ENCODE data around the gene TBX6.

The TBX6 gene

DNA sequence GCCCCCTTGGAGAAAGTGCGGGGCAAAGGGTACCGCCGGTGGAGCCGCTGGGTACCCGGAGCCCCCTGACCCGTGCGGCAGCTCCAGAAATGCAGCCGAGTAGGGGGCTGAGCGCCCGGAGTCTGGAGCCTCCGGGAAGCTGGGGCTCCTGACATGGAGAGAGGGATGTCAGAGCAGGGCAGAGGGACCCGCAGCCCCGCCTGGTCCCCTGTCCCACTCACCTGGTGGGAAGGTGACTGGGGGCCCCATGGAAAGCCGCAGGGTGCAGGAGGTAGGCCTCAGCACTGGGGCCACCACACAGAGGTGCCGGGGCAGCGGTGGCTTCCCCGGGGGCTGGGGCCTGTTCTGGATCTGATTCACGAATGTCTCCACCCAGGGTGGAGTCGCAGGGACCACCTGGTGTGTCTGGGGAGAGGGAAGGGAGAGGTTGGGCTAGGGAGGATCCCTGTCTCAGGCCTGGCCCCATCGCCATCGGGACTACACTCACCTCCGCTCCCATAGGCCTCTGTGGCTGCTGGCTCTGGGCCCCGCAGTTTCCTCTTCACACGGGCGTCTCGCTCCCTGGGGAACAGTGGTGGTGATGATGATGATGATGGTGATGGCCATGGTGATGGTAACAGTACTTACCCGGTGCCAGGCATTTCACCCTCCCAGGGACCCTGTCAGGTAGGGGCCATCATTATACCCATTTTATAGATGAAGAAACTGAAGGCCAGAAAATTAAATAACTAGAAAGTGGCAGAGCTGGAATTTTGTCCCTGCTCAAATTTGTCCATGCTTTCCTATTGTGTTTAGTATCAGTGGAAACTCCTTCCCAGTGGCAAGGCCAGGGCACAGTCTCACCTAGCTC is 5.2 kb downstream of the TBX6 start:
- no peak for DNase-seq (ENCODE audit: low spot score)

DNA sequence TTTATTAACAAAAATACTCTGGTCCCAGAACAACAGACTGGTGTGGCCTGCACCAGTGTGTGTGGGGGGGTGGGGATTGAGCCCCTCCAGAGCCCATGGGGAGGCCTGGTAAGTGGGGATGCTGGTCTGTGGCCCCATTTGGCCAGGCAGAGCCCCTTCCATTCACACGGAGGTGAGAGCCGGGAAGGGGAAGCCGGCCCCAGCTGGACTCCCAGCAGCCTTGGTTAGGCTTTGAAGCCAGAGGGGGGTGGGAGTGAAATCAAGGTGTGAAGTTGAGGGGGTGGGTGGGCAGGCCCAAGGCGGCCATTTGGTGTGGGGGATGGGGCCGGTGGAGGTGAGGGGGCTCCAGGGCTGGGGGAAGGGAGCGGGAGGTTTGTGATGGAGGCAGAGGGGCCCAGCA is 5.9 kb downstream of the TBX6 start:
- no peak for DNase-seq (ENCODE audit: low spot score)

DNA sequence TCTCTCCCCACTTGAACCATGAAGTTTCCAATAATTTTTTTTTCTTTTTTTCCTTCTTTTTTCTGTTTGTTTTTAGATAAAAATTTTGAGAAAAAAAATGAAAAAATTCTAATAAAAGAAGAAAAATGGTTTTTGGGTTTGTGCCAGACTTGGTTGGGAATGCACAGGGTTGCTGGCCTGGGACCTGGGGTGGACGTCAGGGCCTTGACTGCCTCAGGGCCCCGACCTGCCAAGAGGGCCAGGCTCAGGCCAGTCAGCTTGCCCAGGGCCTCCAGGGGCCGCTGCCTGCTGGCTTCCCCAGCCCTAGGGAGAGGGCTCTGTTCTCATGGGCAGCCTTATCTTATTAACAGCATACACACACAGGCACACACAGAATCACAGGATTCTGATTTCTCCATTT is 6.5 kb downstream of the TBX6 start:
- no peak for DNase-seq (ENCODE audit: low spot score)

DNA sequence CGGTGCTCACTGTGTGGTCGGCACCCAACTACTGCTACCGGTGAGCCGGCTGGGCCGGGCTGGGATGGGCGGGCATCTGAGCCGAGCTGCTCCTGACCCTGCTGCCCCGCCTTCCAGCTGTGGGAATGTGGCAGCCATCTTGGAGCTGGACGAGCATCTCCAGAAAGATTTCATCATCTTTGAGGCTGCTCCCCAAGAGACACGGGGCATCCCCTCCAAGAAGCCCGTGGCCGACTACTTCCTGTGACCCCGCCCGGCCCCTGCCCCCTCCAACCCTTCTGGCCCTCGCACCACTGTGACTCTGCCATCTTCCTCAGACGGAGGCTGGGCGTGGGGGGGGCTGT is 6.9 kb downstream of the TBX6 start:
- no peak for DNase-seq (ENCODE audit: low spot score)

DNA sequence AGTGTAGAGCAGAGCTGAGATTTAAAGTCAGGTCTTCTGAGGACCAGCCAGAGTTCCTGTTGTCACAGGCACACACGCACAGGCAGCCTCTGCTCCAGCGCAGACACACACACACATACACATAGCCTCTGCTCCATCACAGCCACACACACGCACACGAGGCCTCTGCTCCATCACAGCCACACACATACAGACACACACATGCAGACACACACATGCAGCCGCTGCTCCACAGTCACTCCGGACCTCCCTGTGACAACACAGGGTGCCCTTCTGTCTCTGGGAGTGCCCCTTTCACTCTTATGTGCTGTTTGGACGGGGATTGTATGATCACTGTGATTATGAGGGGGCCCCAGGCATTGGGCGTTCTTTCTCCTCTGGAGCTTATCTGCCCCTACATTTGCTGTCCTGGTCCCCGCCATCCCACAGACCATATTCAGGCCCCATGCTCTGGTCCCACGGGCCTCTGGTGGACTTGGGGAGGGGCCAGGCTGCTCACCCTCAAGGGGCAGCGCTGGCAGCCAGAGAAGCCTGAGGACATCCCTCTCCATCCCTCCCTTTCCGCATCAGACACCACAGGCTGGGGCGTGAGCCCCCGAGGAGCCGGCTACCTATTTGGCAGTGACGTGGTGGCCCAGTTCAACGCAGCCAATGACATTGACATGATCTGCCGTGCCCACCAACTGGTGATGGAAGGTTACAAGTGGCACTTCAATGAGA is 7.5 kb downstream of the TBX6 start:
- DNase-seq (ENCODE audit: low spot score): no peak

DNA sequence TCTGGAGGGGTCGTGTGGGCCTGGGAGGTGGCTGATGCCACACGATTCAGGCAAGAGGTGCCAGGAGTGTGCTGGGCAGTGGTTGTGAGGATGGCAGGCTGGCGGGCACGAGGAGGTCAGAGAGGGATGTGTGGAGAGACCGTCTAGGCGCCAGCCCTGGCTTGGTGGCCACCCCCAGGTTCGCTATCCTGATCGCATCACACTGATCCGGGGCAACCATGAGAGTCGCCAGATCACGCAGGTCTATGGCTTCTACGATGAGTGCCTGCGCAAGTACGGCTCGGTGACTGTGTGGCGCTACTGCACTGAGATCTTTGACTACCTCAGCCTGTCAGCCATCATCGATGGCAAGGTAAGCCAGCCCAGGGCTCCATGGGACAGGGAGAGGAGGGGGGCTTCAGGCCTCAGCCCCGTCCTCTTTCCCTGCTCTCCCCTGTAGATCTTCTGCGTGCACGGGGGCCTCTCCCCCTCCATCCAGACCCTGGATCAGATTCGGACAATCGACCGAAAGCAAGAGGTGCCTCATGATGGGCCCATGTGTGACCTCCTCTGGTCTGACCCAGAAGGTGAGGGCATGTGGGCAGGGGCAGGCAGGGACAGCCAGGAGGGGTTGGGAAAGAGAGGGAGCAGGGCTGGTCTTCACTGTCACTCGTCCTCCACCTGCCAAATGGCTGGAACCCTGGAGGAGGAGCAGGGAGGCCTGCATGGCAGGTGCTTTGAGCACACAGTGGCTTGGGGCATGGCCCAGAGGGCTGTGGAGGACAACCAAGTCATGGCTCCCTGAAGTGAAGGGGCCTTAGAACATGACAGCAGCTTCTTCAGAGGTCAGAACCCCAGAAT is 8.3 kb downstream of the TBX6 start:
- DNase-seq (ENCODE audit: low spot score): no peak

DNA sequence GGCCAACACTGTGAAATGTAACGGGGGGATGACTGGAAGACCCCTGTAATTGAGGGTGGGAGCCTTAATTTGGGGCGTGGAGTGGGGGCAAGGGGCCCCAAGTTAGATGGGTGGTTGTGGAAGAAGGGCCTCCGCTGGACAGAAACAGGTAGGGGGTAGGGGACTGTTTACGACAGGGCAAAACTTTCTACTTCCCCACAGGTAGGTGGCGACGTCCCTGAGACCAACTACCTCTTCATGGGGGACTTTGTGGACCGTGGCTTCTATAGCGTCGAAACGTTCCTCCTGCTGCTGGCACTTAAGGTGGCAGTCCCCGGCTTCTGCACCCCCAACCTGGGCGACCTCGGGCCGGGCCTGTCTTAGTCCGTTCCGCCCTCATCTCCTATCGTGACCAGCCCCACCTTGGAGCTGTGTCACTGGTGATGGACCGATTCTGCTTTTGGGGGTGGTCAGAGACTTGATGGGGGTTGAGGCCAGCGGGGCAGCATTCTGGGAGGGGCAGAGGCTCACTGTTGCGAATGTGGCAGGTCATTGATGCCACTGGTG is 9.1 kb downstream of the TBX6 start:
- no peak for DNase-seq (ENCODE audit: low spot score)

DNA sequence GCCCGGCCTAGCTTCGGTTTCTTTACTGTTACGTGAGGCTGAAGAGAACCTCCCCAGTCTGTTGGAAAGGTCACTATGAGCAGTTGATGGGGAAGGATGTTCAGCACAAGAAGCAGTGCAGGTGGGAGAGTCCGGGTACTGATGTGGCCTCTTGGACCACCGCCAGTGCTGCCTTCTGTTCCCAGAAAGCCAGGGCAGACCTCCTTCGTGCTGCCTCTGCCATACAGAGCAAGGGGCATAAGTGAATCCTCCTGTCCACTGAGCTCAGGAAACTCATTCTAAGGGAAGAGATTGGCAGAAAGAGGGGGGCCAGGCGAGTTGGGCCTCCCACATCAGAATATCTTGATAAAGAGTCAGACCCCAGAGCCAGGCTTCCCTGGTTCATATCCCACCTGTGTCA is 12.2 kb downstream of the TBX6 start:
- DNase-seq (ENCODE audit: low spot score): no peak

DNA sequence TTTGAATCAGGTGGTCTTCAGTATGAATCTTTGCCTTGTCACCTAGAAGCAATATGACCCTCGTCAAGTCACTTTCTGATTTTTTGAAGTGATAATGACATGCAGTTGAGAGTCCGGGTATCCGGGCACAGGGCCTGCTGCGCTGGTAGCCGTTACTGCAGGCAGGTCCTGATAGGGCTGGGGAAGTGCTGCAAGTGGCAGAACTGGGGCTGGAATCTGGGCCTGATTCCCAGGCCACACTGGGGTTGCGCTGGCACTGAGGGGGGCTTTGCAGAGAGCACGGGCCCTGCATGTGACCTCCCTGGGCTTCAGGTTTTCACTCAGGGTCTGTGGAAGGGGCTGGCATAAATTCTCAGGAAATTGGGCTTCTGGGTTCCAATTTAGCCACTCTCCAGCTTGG is 13.0 kb downstream of the TBX6 start:
- no peak for DNase-seq (ENCODE audit: low spot score)

DNA sequence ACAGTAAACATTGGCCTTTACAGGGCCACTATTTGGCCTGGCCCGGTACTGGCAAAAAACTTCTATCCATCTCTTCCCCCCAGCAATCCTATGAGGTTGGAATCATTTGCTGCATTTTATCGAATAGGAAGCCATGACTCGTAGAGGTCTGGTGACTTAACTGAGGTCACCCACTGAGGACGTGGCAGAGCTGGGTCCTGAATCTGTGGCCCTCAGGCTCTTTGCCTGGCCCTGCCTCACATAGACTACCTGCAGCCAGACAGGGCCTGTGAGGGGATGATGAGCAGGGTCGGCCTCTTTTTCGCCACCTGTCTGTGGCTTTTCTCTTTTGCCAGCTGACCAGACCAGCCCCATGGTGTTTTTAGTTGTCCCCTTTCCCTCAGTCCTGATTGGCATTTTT is 14.1 kb downstream of the TBX6 start:
- DNase-seq (ENCODE audit: low spot score): no peak

DNA sequence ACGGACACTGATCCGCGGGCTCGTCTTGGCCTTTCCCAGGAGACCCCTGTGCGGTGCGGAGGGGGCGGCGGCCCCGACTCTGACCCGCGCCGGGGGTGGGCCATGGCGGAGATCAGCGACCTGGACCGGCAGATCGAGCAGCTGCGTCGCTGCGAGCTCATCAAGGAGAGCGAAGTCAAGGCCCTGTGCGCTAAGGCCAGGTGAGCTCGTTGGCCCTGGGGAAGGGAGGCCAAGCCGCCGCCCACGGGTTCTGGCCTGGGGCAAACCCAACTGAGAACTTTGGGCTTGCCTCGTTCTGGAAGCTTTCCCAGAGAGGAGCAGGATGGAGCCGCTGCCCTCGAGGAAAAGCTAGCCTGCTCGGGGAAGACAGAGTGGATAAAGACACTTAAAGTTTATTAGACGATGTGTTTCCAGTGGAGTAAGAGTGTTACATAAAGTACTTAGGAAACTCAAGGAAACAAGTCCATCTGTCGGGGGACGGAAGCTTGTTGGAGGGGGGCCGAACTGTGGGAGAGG is 15.4 kb downstream of the TBX6 start:
- no peak for DNase-seq (ENCODE audit: low spot score)

DNA sequence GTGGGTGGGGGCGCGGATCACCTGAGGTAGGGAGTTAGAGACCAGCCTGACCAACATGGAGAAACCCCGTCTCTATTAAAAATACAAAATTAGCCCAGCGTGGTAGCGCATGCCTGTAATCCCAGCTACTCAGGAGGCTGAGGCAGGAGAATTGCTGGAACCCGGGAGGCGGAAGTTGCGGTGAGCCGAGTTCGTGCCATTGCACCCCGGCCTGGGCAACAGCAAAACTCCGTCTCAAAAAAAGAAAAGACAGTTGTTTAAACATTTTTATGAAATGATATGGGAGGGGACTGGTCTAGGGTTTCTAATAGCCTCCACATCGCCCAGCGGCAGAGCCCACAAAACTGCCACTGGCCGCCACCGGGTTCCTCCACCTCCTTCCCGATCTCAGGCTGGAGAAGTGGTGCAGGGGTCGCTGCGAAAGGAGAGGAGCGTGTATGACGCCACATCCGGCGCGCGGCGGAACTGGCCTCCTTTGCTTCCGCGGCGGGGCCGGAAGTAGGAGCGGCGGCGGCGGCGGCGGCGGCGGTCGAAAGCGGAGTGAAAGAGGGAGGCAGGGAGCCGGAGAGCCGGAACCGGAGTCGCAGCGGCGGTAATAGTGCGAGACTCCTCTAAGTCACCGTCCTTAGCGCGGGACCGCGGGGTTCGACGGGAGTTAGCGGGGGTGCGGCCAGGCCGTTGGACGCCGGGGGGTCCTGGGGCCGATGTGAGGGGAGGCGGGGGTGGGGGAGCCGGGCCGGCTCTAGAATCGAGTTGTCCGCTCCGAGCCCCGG is 16.0 kb downstream of the TBX6 start, which contains the start of gene PPP4C:
Gene PPP4C, plus strand, starts transcription at position 492 of the 773 bp plus-strand sequence. CDS start 384 bp downstream, outside the sequence.
- peak; percentile 84 for DNase-seq (ENCODE audit: low spot score)

DNA sequence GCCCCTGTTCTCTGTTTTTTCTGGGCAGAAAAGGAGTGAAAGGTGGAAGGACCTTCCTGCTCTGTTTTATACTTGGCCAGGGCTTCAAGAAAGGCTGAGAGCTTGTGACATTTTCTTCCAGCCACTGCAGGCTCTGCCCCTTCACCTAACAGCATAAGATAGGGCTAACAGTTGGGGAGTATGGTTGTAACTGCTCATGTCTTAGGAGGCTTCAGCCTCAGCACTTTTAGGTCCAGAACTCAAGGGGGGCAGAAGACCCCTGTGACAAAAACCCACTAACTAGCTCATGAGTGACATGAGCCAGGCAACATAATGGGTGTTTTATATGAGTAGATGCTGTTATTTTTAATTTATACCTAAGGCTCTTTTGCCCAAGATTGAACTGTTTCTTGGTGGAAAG is 21.2 kb downstream of the TBX6 start:
- DNase-seq (ENCODE audit: low spot score): no peak

DNA sequence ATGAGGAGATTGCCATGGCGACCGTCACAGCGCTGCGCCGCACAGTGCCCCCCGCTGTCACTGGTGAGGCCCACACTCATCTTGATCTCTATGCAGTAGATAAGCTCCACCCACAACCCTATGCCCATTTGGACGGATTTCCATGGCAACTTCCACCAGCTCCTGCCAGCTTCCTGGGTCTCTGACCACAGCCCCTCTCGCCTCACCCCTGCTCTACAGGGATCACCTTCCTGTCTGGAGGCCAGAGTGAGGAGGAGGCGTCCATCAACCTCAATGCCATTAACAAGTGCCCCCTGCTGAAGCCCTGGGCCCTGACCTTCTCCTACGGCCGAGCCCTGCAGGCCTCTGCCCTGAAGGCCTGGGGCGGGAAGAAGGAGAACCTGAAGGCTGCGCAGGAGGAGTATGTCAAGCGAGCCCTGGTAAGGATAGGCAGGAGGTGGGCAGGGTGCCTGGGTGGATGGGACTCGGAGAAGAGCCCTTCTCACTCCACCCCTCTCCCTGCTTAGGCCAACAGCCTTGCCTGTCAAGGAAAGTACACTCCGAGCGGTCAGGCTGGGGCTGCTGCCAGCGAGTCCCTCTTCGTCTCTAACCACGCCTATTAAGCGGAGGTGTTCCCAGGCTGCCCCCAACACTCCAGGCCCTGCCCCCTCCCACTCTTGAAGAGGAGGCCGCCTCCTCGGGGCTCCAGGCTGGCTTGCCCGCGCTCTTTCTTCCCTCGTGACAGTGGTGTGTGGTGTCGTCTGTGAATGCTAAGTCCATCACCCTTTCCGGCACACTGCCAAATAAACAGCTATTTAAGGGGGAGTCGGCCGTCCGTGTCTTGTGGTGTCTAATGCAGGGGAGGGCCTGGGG is 21.9 kb downstream of the TBX6 start:
- no peak for DNase-seq (ENCODE audit: low spot score)

DNA sequence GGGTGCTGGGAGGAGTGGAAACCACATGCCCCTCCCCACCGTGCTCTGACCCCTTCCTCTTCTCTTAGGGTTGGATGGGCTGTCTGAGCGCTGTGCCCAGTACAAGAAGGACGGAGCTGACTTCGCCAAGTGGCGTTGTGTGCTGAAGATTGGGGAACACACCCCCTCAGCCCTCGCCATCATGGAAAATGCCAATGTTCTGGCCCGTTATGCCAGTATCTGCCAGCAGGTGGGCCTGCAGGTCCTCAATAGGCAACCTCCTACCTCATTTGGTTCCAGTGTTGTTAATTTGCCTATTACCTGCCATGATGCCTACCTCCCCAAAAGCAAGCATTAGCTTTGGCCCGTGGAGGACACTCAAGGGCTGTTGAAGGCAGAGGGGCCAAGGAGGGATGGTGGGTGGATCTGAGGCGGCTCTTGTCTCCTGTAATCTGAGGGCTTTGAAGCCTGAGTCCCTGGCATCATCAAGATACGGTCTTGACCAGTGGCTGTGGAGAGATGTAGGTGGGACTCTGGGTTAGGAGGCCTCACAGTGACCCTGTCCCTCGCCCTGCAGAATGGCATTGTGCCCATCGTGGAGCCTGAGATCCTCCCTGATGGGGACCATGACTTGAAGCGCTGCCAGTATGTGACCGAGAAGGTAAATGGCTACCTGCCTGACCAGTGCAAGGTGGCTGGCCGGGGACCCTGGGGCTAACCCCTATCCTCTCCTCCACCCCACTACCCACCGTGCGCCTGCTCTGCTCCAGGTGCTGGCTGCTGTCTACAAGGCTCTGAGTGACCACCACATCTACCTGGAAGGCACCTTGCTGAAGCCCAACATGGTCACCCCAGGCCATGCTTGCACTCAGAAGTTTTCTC is 22.7 kb downstream of the TBX6 start:
- DNase-seq (ENCODE audit: low spot score): peak; percentile 37

DNA sequence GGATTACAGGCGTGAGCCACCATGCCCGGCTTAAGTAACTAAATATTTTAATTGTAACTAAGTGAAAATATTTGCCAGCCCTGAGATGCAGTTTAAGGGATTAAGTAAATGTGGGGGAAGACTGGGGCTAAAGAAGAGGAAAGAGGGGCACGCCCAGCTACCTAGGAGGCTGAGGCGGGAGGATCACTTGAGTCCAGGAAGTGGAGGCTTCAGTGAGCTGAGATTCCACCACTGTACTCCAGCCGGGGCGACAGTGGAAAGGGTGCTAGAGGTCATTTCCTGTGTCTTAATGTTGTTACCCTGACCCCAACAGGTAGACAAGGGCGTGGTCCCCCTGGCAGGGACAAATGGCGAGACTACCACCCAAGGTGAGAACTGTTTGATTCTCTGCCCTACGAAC is 23.4 kb downstream of the TBX6 start:
- no peak for DNase-seq (ENCODE audit: low spot score)

DNA sequence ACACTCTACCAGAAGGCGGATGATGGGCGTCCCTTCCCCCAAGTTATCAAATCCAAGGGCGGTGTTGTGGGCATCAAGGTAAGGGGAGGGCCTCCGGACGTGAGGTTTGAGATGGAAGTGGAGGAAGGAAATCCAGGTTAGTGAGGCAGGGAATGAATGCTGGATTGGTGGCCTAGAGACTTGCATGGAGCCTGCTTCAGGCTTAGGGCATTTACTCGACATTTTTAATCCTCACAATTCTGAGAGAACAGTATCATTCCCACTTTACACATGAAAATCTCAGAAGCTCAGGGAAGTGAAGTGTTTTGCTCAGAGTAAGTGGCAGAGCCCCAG is 24.2 kb downstream of the TBX6 start:
- no peak for DNase-seq (ENCODE audit: low spot score)

DNA sequence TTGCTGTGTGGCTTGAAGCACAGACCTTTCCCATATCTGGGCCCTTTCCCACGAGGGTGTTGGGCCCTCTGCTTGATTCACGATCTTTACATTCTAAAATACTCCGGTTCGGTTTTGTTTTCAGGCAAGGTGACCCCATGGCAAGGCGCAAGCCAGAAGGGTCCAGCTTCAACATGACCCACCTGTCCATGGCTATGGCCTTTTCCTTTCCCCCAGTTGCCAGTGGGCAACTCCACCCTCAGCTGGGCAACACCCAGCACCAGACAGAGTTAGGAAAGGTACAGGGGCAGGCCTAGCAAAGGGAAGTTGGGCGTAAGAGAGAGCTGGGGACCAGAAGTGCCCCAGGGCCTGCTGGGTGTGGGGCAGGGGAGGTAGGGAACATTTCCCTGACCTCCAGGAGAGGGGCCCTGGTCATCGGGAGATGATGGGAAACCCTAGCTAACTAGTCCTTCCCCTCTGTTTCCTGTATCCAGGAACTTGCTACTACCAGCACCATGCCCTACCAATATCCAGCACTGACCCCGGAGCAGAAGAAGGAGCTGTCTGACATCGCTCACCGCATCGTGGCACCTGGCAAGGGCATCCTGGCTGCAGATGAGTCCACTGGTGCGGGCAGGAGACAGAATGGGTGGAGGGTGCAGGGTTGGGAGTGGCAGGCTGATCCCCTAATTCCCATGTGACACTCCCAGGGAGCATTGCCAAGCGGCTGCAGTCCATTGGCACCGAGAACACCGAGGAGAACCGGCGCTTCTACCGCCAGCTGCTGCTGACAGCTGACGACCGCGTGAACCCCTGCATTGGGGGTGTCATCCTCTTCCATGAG is 24.8 kb downstream of the TBX6 start:
- DNase-seq (ENCODE audit: low spot score): no peak

Data from CD4-positive, alpha-beta T cell treated with Interleukin-6 at 100 ng/mL for 8 hours (primary cell).